Adrenal gland (tissue), 12 donors: Measurements from ENCODE around the gene SIMC1. TPM values are rescaled to one million over a fixed set of nuclear protein-coding genes. Genes with fewer than 3 reads are reported as not detected.
A peak's percentile ranks its signal among the peaks of the same experiment; 100 is the strongest.

Experiments
- DNase-seq, 7 donors: peaks; one replicate each; pipeline ENCODE4 v3.0.0-alpha.2; 2019 to 2020
- H3K27ac ChIP-seq, 5 donors: fragments of 200-600 bp; sonication (generic) in 4 of 5; 1 replicate in 3 of 5; 2 replicates in 2 of 5; pipeline versions ENCODE4 v1.5.1 to v1.8.0; 2016 to 2020; ENCODE audit warnings: mild to moderate bottlenecking in 1 of 5
- H3K27me3 ChIP-seq: fragments of 200-600 bp; 2 replicates; pipeline ENCODE4 v1.8.0; 2021
- H3K36me3 ChIP-seq, 2 donors: fragments of 200-600 bp; replicated peaks in 1 of 2; 1 replicate in 1 of 2; 2 replicates in 1 of 2; pipeline versions ENCODE4 v1.5.1 to v1.8.0; 2018 to 2022
- H3K4me1 ChIP-seq, 2 donors: fragments of 200-600 bp; replicated peaks in 1 of 2; 1 replicate in 1 of 2; 2 replicates in 1 of 2; pipeline versions ENCODE4 v1.5.1 to v1.8.0; 2018 to 2021
- H3K4me3 ChIP-seq, 4 donors: fragments of 200-600 bp; sonication (generic) in 3 of 4; one replicate each; pipeline ENCODE4 v1.5.1; 2016 to 2018
- H3K9me3 ChIP-seq, 3 donors: fragments of 200-600 bp; sonication (generic) in 1 of 3; replicated peaks in 1 of 3; 1 replicate in 2 of 3; 2 replicates in 1 of 3; pipeline versions ENCODE4 v1.5.1 to v1.8.0; 2016 to 2021
- POLR2A ChIP-seq, 2 donors: fragments of 450-650 bp; IDR thresholded peaks; one replicate each; pipeline ENCODE4 v1.6.1; 2017; ENCODE audit warnings: antibody characterized with exemption in 2 of 2, mild to moderate bottlenecking in 2 of 2, moderate library complexity in 1 of 2
- WGBS, 4 donors: extraction: QIAGEN DNeasy Blood & Tissue Kit in 2 of 4; methylation state at CpG; one replicate each; pipeline versions ENCODE4 v1.1.5 to v1.1.7; 2013 to 2017; 5-methylcytosine and 5-hydroxymethylcytosine counted together
- intact Hi-C, 2 donors: fragments of 100-400 bp; cut with DNase I; formaldehyde crosslinking; loops; one replicate each; pipeline versions ENCODE4 v1.14.1 to v1.15.0; 2022 to 2023
- microRNA counts, 2 donors: library from miRNA; unstranded; fragments of <30 nt; microRNA quantifications; one replicate each; lab custom pipeline; 2016
- microRNA-seq, 3 donors: library from miRNA; unstranded; fragments of <30 nt; microRNA quantifications; one replicate each; pipeline ENCODE4, GENCODE V29; 2017 to 2020
- polyA plus RNA-seq, 3 donors: library from polyadenylated mRNA; stranded (reverse); fragments of 200-250 nt in 2 of 3; fragments of 350-450 nt in 1 of 3; fragmentation: Illumina TruSeq in 1 of 3; extraction: RNeasy Lipid Tissue Mini Kit (QIAGEN cat#74804) in 1 of 3; gene quantifications; one replicate each; pipeline ENCODE4 v1.2.3, GENCODE V29; 2013 to 2014
- small RNA-seq, 2 donors: library from RNA; depleted of rRNA; stranded (forward); fragments of <200 nt; gene quantifications; one replicate each; pipeline ENCODE3, GENCODE V24; 2016
- total RNA-seq, 9 donors: library from RNA; depleted of rRNA in 4 of 9; stranded (reverse); fragments of >200 nt in 4 of 9; fragments of 120-200 nt in 1 of 9; fragmentation: NEBNext Ultra II Directional in 1 of 9; extraction: Animal tissue kit (Norgen Biotek cat#: 25700) in 1 of 9; gene quantifications; one replicate each; pipeline versions ENCODE4 v1.1.0 to v1.2.4, GENCODE V29; 2013 to 2023
- TF ChIP-seq, protein P1 (sequence below), 6 experiments: fragments of 450-650 bp in 4 of 6; fragments of 200-600 bp in 2 of 6; sonication (generic) in 1 of 6; IDR thresholded peaks; 1 replicate in 5 of 6; 2 replicates in 1 of 6; pipeline versions ENCODE4 v1.5.1 to v1.8.0; 2016 to 2021; ENCODE audit warnings: antibody characterized with exemption in 6 of 6, mild to moderate bottlenecking in 2 of 6, moderate library complexity in 1 of 6
- donor health status: healthy with polysubstance abuse.
- donor health status: Bipolar disorder and iron deficiency.
- donor health status: DM: yes; HTN: yes; CAD: no.
- donor health status: DM: no; HTN: no; CAD: no.
- donor health status: DM: no; HTN: no; CAD: no.
- donor health status: DM: yes; HTN: yes; CAD: no.

Gene SIMC1
- total and polyA plus RNA-seq, 12 donors: 25.7 to 85.3 (median 47.7) TPM

DNA sequence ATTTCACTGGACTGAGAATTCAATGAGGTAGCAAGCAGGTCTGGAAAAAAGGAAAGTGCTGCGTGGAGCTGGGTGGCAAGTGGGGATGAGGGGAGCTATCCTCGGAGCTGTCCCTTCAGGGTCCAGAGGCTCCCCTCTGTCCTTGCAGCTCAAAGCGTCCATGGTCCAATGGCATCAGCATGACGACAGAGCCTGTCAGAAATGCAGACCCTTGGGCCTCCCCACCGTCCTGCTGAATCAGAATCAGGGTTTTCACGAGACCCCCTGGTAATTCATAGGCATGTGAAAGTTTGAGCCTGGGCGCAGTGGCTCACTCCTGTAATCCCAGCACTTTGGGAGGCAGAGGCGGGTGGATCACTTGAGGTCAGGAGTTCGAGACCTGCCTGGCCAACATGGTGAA, 155.9 kb downstream of the SIMC1 start:
- no peaks in the 10 kb centered on the region for H3K27me3 ChIP-seq
- TF ChIP-seq, protein P1, sequence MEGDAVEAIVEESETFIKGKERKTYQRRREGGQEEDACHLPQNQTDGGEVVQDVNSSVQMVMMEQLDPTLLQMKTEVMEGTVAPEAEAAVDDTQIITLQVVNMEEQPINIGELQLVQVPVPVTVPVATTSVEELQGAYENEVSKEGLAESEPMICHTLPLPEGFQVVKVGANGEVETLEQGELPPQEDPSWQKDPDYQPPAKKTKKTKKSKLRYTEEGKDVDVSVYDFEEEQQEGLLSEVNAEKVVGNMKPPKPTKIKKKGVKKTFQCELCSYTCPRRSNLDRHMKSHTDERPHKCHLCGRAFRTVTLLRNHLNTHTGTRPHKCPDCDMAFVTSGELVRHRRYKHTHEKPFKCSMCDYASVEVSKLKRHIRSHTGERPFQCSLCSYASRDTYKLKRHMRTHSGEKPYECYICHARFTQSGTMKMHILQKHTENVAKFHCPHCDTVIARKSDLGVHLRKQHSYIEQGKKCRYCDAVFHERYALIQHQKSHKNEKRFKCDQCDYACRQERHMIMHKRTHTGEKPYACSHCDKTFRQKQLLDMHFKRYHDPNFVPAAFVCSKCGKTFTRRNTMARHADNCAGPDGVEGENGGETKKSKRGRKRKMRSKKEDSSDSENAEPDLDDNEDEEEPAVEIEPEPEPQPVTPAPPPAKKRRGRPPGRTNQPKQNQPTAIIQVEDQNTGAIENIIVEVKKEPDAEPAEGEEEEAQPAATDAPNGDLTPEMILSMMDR (IDR thresholded peaks at IDR 0.05): no peak
- TF ChIP-seq POLR2A (IDR thresholded peaks at IDR 0.05): no peak
- WGBS, 4 donors: 93 to 99% (median 95%) methylated on average over 6 to 9 of the region's 9 CpGs
- DNase-seq: no peak
- H3K4me1 ChIP-seq: peaks cover 6 to 10% of the 10 kb centered on the region in 2 donors
- peaks cover 0 to 47% of the 10 kb centered on the region in 2 donors for H3K36me3 ChIP-seq
- H3K27ac ChIP-seq: no peak overlapping the region
- no peak overlapping the region for H3K4me3 ChIP-seq
- intact Hi-C loops: no loop called here
- no peaks in the 10 kb centered on the region for H3K9me3 ChIP-seq

GRCh38 chr5:176394881-176395675, 156.9 kb downstream of the SIMC1 start:
- TF ChIP-seq POLR2A (IDR thresholded peaks at IDR 0.05): no peak
- TF ChIP-seq, protein P1 (IDR thresholded peaks at IDR 0.05): no peak
- no peak overlapping the region for H3K4me3 ChIP-seq
- peaks cover 0 to 48% of the 10 kb centered on the region in 2 donors for H3K36me3 ChIP-seq
- intact Hi-C loops: no loop called here
- DNase-seq: peak in 2 of 7 donors; percentile 33 to 49
- H3K27ac ChIP-seq: peak overlapping the region in 1 of 5 donors; percentile 60
- WGBS, 4 donors: 72 to 80% (median 76%) methylated on average over 10 to 11 of the region's 11 CpGs
- no peaks in the 10 kb centered on the region for H3K9me3 ChIP-seq
- no peaks in the 10 kb centered on the region for H3K27me3 ChIP-seq
- H3K4me1 ChIP-seq: peaks cover 0 to 2% of the 10 kb centered on the region in 2 donors

MicroRNA genes within 50 kb of the gene (microRNA counts, 767-probe panel; counts per million panel counts)
- 0 counts per million in 2 donors for microRNA hsa-miR-1271-5p (lab: Ali Mortazavi, UCI)

Small RNA genes within 50 kb of the gene (microRNA-seq; reads per million reads assigned to microRNA genes)
- gene MIR1271: 1.7 to 5.8 (median 1.9) reads per million in 3 donors

Small RNA genes within 50 kb of the gene (small RNA-seq; reads per million reads assigned to genes)
- 3.1 to 3.8 reads per million in 2 donors for gene MIR1271

Other genes with a start within 250 kb of the SIMC1 start
- gene KIAA1191, start 123.3 kb downstream of the SIMC1 start, total RNA-seq: 100 to 1,000 TPM in 6 of 9 donors, 10 to 100 TPM in 3; 83.6 to 127 (median 106) TPM
- gene KIAA1191, start 123.3 kb downstream of the SIMC1 start, polyA plus RNA-seq: 10 to 100 TPM; 52.9 to 86.4 (median 61.8) TPM
- 1 to 10 TPM; 1.6 to 8.8 (median 3.0) TPM for gene ARL10, start 127.1 kb downstream of the SIMC1 start, total RNA-seq
- gene ARL10, start 127.1 kb downstream of the SIMC1 start, polyA plus RNA-seq: 1 to 10 TPM; 1.9 to 6.1 (median 3.5) TPM
- gene NOP16, start 150.2 kb downstream of the SIMC1 start, total RNA-seq: 10 to 100 TPM in 5 of 9 donors, 1 to 10 TPM in 4; 6.2 to 53.3 (median 19.3) TPM
- gene NOP16, start 150.2 kb downstream of the SIMC1 start, polyA plus RNA-seq: 10 to 100 TPM; 49.5 to 62.1 (median 57.0) TPM
- 100 to 1,000 TPM; 138 to 262 (median 198) TPM for gene HIGD2A, start 150.3 kb downstream of the SIMC1 start, total RNA-seq
- 100 to 1,000 TPM; 112 to 492 (median 244) TPM for gene HIGD2A, start 150.3 kb downstream of the SIMC1 start, polyA plus RNA-seq
- 100 to 1,000 TPM; 129 to 261 (median 159) TPM for gene CLTB, start 178.1 kb downstream of the SIMC1 start, total RNA-seq
- gene CLTB, start 178.1 kb downstream of the SIMC1 start, polyA plus RNA-seq: 100 to 1,000 TPM; 118 to 299 (median 262) TPM
- 10 to 100 TPM; 29.0 to 62.3 (median 41.0) TPM for gene FAF2, start 210.0 kb downstream of the SIMC1 start, total RNA-seq
- gene FAF2, start 210.0 kb downstream of the SIMC1 start, polyA plus RNA-seq: 10 to 100 TPM; 21.2 to 68.2 (median 24.3) TPM